ENCODE data around the gene DMAC2L.
A peak's percentile ranks its signal among the peaks of the same experiment; 100 is the strongest.

DNA sequence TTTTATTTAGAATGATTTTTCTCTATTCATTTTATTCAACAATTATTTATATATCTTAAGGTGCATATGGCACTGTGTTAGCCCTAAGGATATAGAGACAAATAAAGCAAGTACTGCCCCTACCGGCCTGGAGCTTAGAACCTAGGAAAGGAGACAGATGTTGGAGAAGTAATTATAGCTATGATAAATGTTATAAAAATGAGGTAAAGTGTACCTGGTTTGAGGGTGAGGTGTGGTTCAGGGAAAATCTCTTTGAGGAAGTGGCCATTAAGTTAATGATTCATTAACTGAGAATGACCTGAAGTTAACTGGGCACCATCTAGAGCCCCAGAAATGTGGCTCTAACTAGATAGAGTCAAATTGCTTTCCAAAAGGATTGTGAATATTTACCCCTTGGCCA lies 52.7 kb downstream of the DMAC2L start:
- TF ChIP-seq, protein P1, sequence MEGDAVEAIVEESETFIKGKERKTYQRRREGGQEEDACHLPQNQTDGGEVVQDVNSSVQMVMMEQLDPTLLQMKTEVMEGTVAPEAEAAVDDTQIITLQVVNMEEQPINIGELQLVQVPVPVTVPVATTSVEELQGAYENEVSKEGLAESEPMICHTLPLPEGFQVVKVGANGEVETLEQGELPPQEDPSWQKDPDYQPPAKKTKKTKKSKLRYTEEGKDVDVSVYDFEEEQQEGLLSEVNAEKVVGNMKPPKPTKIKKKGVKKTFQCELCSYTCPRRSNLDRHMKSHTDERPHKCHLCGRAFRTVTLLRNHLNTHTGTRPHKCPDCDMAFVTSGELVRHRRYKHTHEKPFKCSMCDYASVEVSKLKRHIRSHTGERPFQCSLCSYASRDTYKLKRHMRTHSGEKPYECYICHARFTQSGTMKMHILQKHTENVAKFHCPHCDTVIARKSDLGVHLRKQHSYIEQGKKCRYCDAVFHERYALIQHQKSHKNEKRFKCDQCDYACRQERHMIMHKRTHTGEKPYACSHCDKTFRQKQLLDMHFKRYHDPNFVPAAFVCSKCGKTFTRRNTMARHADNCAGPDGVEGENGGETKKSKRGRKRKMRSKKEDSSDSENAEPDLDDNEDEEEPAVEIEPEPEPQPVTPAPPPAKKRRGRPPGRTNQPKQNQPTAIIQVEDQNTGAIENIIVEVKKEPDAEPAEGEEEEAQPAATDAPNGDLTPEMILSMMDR (IDR thresholded peaks at IDR 0.05) = peak in 1 of 6 experiments; percentile 23
- TF ChIP-seq POLR2A (IDR thresholded peaks at IDR 0.05) = no peak
